HG02981 (cell line): ENCODE measurements around the gene ASB7.

Source experiments
- ATAC-seq: cut with Tn5 transposase; IDR thresholded peaks from one replicate; pipeline ENCODE4 v1.9.1; 2021; ENCODE audit warnings: mild to moderate bottlenecking, moderate library complexity; ENCODE audit not compliant: unreplicated experiment

The ASB7 gene

GRCh38 chr15:100596792-100597191, 5.6 kb upstream of the ASB7 start:
- ATAC-seq, result peak; percentile 82

- no peak for ATAC-seq
Observed at GRCh38 chr15:100597862-100598261, 4.5 kb upstream of the ASB7 start.

GRCh38 chr15:100598655-100599054, 3.7 kb upstream of the ASB7 start:
- ATAC-seq, result no peak

GRCh38 chr15:100601163-100601562, 1.2 kb upstream of the ASB7 start:
- ATAC-seq, result no peak

- ATAC-seq, result peak; percentile 11
Observed at GRCh38 chr15:100601617-100602063, 749 bp upstream of the ASB7 start.

GRCh38 chr15:100602823-100603393, 519 bp downstream of the ASB7 start:
- ATAC-seq, result peak; percentile 42

GRCh38 chr15:100612539-100612938, 10.2 kb downstream of the ASB7 start:
- ATAC-seq, result no peak

GRCh38 chr15:100613208-100613607, 10.8 kb downstream of the ASB7 start:
- ATAC-seq, result no peak

GRCh38 chr15:100614336-100614735, 11.9 kb downstream of the ASB7 start:
- ATAC-seq, result no peak

GRCh38 chr15:100614918-100615317, 12.5 kb downstream of the ASB7 start:
- no peak for ATAC-seq

- no peak for ATAC-seq
Observed at GRCh38 chr15:100615801-100616200, 13.4 kb downstream of the ASB7 start.

- ATAC-seq, result no peak
Observed at GRCh38 chr15:100616700-100617099, 14.3 kb downstream of the ASB7 start.

- ATAC-seq, result no peak
Observed at GRCh38 chr15:100623301-100623700, 20.9 kb downstream of the ASB7 start.

GRCh38 chr15:100627789-100628395, 25.5 kb downstream of the ASB7 start:
- ATAC-seq, result peak; percentile 75

GRCh38 chr15:100628746-100629145, 26.4 kb downstream of the ASB7 start:
- ATAC-seq, result no peak

- ATAC-seq, result no peak
Observed at GRCh38 chr15:100631831-100632230, 29.4 kb downstream of the ASB7 start.

- ATAC-seq, result no peak
Observed at GRCh38 chr15:100633763-100634075, 31.3 kb downstream of the ASB7 start.

GRCh38 chr15:100635406-100636071, 33.1 kb downstream of the ASB7 start:
- no peak for ATAC-seq

- no peak for ATAC-seq
Observed at GRCh38 chr15:100638177-100638730, 35.9 kb downstream of the ASB7 start.

- no peak for ATAC-seq
Observed at GRCh38 chr15:100642213-100642949, 40.0 kb downstream of the ASB7 start.

- ATAC-seq, result no peak
Observed at GRCh38 chr15:100642950-100643338, 40.6 kb downstream of the ASB7 start.

- ATAC-seq, result no peak
Observed at GRCh38 chr15:100645671-100646070, 43.3 kb downstream of the ASB7 start.
